ENCODE measurements around the gene CACNG7.

Gene CACNG7

GRCh38 chr19:53957448-53958167 is 48.5 kb downstream of the CACNG7 start:
- DNase-seq, result no peak

- no peak for DNase-seq
Measured at GRCh38 chr19:53958168-53958571, 49.1 kb downstream of the CACNG7 start.

GRCh38 chr19:53958823-53959757 is 50.0 kb downstream of the CACNG7 start:
- DNase-seq, result no peak

- DNase-seq, result no peak
Measured at GRCh38 chr19:53960187-53960586, 51.1 kb downstream of the CACNG7 start.

- DNase-seq, result no peak
Measured at GRCh38 chr19:53960886-53961285, 51.8 kb downstream of the CACNG7 start.

GRCh38 chr19:53961523-53962356 is 52.7 kb downstream of the CACNG7 start:
- no peak for DNase-seq

GRCh38 chr19:53962887-53963431 is 53.9 kb downstream of the CACNG7 start, which contains the start of gene CACNG8:
Gene CACNG8 (plus strand): TSS chr19:53962937.
- DNase-seq, result no peak

GRCh38 chr19:53965091-53965490 is 56.0 kb downstream of the CACNG7 start:
- DNase-seq, result no peak

- no peak for DNase-seq
Measured at GRCh38 chr19:53966931-53967330, 57.9 kb downstream of the CACNG7 start.

GRCh38 chr19:53969366-53969765 is 60.3 kb downstream of the CACNG7 start:
- no peak for DNase-seq

- no peak for DNase-seq
Measured at GRCh38 chr19:53971673-53972072, 62.6 kb downstream of the CACNG7 start.

GRCh38 chr19:53977429-53977990 is 68.4 kb downstream of the CACNG7 start:
- DNase-seq, result no peak

- DNase-seq, result no peak
Measured at GRCh38 chr19:53977991-53978731, 69.1 kb downstream of the CACNG7 start.

- DNase-seq, result no peak
Measured at GRCh38 chr19:53978975-53979801, 70.1 kb downstream of the CACNG7 start.

GRCh38 chr19:53980539-53981375 is 71.7 kb downstream of the CACNG7 start:
- no peak for DNase-seq

- no peak for DNase-seq
Measured at GRCh38 chr19:53981376-53981951, 72.4 kb downstream of the CACNG7 start.

- DNase-seq, result no peak
Measured at GRCh38 chr19:53982001-53982451, 72.9 kb downstream of the CACNG7 start.

GRCh38 chr19:53982611-53983010 is 73.5 kb downstream of the CACNG7 start:
- no peak for DNase-seq

All from NCI-H345 (cell line).